ENCODE data around the gene SGPP1. TPM values are rescaled to one million over a fixed set of nuclear protein-coding genes. Genes with fewer than 3 reads are reported as not detected.

Gene SGPP1
- polyA plus RNA-seq, 1 donor (not counting 4 experiments of a cell fraction or from before 2014, with no cell fraction given), result 28.7 TPM

DNA sequence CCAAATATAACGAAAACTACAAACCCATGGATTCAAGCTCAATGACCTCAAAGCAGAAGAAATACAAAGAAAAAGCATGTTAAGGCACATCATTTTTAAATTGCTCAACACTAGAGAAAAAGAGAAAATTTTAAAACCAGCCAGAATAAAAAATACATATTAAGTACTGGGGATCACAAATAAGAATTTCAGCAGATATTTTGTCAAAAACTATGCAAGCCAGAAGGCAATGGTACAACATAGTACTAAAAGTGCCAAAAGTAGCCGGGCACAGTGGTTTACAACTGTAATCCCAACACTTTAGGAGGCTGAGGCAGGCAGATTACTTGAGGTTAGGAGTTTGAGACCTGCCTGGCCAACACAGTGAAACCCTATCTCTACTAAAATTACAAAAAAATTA, 10.2 kb downstream of the SGPP1 start:
- Histone ChIP-seq H3K36me3 (ENCODE audit: control insufficient read depth in 2 of 2, extremely low read depth in 1 of 2, insufficient read depth in 2 of 2, low read length in 2 of 2) (no peaks in the 10 kb centered on the region), H4K20me1 (ENCODE audit: control insufficient read depth, extremely low read depth, insufficient read depth, low read length) (no peaks in the 10 kb centered on the region), H3K4me1 (ENCODE audit: control insufficient read depth, extremely low read depth, insufficient read depth, low read length) (peaks cover 11% of the 10 kb centered on the region), H3K4me2 (ENCODE audit: control insufficient read depth, extremely low read depth, insufficient read depth, low read depth, low read length) (no peak overlapping the region), H2AFZ (ENCODE audit: control insufficient read depth, low read length) (no peak overlapping the region), H3K27me3 (ENCODE audit: control insufficient read depth, extremely low read depth, insufficient read depth, low read length) (no peaks in the 10 kb centered on the region), H3K9me3 (ENCODE audit: control insufficient read depth, low read depth, low read length) (no peaks in the 10 kb centered on the region), H3K9ac (ENCODE audit: control insufficient read depth, extremely low read depth, insufficient read depth, low read length) (no peak overlapping the region), H3K27ac (ENCODE audit: control insufficient read depth, insufficient read depth, low read length) (no peak overlapping the region), H3K9me1 (ENCODE audit: control insufficient read depth, extremely low read depth, insufficient read depth, low read length) (no peaks in the 10 kb centered on the region), H3K79me2 (ENCODE audit: control insufficient read depth, insufficient read depth, low read length) (peaks cover 12% of the 10 kb centered on the region), H3K4me3 (ENCODE audit: control insufficient read depth in 2 of 3, extremely low read depth in 1 of 3, insufficient read depth in 2 of 3, low read depth in 1 of 3, low read length in 3 of 3) (no peak overlapping the region)
- no peak for TF ChIP-seq EZH2 (IDR thresholded peaks at IDR 0.05; ENCODE audit: low read length)
- TF ChIP-seq, protein P1, sequence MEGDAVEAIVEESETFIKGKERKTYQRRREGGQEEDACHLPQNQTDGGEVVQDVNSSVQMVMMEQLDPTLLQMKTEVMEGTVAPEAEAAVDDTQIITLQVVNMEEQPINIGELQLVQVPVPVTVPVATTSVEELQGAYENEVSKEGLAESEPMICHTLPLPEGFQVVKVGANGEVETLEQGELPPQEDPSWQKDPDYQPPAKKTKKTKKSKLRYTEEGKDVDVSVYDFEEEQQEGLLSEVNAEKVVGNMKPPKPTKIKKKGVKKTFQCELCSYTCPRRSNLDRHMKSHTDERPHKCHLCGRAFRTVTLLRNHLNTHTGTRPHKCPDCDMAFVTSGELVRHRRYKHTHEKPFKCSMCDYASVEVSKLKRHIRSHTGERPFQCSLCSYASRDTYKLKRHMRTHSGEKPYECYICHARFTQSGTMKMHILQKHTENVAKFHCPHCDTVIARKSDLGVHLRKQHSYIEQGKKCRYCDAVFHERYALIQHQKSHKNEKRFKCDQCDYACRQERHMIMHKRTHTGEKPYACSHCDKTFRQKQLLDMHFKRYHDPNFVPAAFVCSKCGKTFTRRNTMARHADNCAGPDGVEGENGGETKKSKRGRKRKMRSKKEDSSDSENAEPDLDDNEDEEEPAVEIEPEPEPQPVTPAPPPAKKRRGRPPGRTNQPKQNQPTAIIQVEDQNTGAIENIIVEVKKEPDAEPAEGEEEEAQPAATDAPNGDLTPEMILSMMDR (optimal IDR thresholded peaks at IDR 0.05 in 1 of 3, IDR thresholded peaks at IDR 0.05 in 1 of 3, conservative IDR thresholded peaks at IDR 0.05 in 1 of 3; ENCODE audit: extremely low read depth in 1 of 3, insufficient read depth in 2 of 3, low read length in 3 of 3), result no peak
- dilution Hi-C loops (cut with MboI; ENCODE audit: extremely low pct_ligation_motif_present, low sequenced_read_pairs), result no loop called here
- DNase-seq (ENCODE audit: low read depth, low spot score), result no peak
- FAIRE-seq, result no peak

DNA sequence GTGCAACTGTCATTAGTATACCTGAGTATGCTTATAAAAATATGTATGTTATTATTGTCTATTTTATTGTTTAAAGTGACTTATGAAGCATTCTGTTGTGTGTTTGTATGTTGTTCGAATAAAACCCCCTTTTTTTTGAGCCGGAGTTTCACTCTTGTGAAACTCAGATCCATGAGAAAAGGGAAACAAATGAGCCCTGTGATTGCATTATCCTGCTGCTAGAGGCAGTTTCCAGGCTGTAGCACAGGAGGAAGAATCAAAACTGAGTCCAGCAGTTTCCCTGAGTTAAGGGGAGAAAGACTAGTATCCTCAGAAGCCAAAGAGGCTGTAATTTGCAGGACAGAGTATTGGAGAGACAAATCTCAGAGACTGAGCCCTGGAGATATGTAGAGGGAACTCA, 12.5 kb downstream of the SGPP1 start:
- Histone ChIP-seq H3K4me1 (ENCODE audit: control insufficient read depth, extremely low read depth, insufficient read depth, low read length) (peaks cover 11% of the 10 kb centered on the region), H3K9me1 (ENCODE audit: control insufficient read depth, extremely low read depth, insufficient read depth, low read length) (no peaks in the 10 kb centered on the region), H3K79me2 (ENCODE audit: control insufficient read depth, insufficient read depth, low read length) (peaks cover 17% of the 10 kb centered on the region), H2AFZ (ENCODE audit: control insufficient read depth, low read length) (no peak overlapping the region), H3K27ac (ENCODE audit: control insufficient read depth, insufficient read depth, low read length) (no peak overlapping the region), H3K4me2 (ENCODE audit: control insufficient read depth, extremely low read depth, insufficient read depth, low read depth, low read length) (no peak overlapping the region), H3K36me3 (ENCODE audit: control insufficient read depth in 2 of 2, extremely low read depth in 1 of 2, insufficient read depth in 2 of 2, low read length in 2 of 2) (no peaks in the 10 kb centered on the region), H3K9me3 (ENCODE audit: control insufficient read depth, low read depth, low read length) (no peaks in the 10 kb centered on the region), H3K4me3 (ENCODE audit: control insufficient read depth in 2 of 3, extremely low read depth in 1 of 3, insufficient read depth in 2 of 3, low read depth in 1 of 3, low read length in 3 of 3) (no peak overlapping the region), H3K9ac (ENCODE audit: control insufficient read depth, extremely low read depth, insufficient read depth, low read length) (no peak overlapping the region), H4K20me1 (ENCODE audit: control insufficient read depth, extremely low read depth, insufficient read depth, low read length) (no peaks in the 10 kb centered on the region), H3K27me3 (ENCODE audit: control insufficient read depth, extremely low read depth, insufficient read depth, low read length) (no peaks in the 10 kb centered on the region)
- dilution Hi-C loops (cut with MboI; ENCODE audit: extremely low pct_ligation_motif_present, low sequenced_read_pairs), result no loop called here
- TF ChIP-seq, protein P1 (optimal IDR thresholded peaks at IDR 0.05 in 1 of 3, IDR thresholded peaks at IDR 0.05 in 1 of 3, conservative IDR thresholded peaks at IDR 0.05 in 1 of 3; ENCODE audit: extremely low read depth in 1 of 3, insufficient read depth in 2 of 3, low read length in 3 of 3), result no peak
- TF ChIP-seq EZH2 (IDR thresholded peaks at IDR 0.05; ENCODE audit: low read length), result no peak
- FAIRE-seq (no peak), DNase-seq (ENCODE audit: low read depth, low spot score) (no peak)
